GM21717 (cell line): Measurements from ENCODE around the gene EPB41L5.
A peak's percentile ranks its signal among the peaks of the same experiment; 100 is the strongest.
"Not testable (repeated sequence)": the region's sequence is repeated elsewhere in the genome, so short reads cannot be mapped to it uniquely, and the experiment has no call there.

Experiments
- ATAC-seq: cut with Tn5 transposase; IDR thresholded peaks from one replicate; pipeline ENCODE4 v1.9.1; 2021; ENCODE audit warnings: mild to moderate bottlenecking, moderate library complexity; ENCODE audit not compliant: unreplicated experiment

The EPB41L5 gene

DNA sequence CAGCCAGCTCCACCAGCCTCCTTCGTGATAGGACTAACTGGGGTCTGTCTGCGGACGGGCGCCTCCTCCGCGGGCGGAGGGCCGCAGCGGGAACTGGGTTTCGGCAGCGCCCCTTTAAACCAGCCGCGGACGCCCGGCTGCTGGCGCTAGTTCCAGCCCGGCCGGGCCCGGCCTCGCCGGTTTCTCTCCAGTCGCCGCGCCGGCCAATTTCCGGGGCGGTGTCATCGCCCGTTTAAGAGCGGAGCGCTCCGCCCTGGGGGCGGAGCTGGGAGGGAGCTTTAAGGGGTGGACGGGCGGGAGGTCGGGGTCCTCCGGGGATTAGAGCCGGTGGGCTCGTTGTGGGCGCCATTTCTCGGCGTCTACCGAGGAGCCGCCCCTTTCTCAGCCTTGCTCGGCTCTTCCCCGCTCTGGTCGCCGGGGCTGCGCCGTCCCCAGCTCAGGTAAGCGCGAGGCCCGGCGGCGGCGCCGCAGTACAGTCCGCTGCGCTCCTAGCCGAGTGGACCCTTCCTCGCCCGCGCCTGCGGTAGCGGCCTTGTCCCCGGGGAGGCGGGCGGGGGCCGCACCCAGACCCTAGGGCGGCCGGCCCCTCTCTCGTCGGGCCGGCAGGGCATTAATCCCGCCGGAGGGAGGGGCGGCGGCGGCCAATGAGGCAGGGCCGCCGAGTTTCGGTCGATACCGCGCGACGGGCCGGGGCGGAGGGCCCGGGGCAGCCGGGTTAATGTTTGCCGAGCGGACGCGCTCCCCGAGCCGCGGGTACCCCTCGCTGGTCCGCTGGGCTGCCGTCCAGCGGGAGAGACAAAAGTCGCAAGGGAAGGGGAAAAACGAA lies at the start of gene EPB41L5:
Gene EPB41L5, plus strand, starts transcription at position 307 of the 826 bp plus-strand sequence. CDS start 6,008 bp downstream, outside the sequence.
- peak; percentile 96 for ATAC-seq

DNA sequence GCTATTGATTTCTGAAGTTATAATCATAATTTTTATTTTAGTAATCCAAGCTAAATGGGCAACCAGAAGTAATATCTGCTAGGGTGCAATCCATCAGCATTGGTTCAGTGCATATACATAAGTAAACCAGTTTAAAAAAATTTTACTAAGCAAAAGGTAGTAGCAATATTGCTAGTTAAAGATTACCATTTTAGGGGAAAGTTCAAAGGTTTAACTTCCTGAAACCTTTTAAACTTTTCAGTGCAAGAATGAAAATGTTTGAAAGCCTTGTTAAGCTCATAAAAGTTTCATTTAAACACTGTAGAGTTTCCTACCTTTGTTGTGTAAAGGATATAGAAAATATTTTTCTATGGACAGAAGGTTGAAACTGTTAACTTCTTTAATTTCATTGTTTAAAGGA lies 31.0 kb upstream of the EPB41L5 start:
- no peak for ATAC-seq

DNA sequence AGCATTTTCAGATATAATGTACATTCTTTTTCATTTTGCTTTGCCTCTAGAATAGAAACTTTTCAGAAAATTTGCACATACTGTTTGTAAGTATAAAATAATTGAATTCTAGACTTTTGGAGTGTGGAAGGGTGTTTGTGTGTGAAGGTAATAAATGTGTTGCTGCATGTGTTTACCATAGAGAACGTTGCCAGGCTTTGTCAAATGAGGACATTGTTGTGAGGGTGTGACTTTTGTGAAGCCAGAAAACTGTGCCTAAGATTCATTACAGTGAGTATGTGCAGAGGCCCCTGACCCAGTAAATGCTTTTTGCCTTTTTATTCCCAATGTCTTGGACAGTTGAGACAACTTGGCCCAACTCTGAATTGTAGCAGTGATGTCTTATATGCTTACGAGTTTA lies 30.4 kb upstream of the EPB41L5 start:
- no peak for ATAC-seq

GRCh38 chr2:119983108-119983507 lies 29.8 kb upstream of the EPB41L5 start:
- no peak for ATAC-seq

DNA sequence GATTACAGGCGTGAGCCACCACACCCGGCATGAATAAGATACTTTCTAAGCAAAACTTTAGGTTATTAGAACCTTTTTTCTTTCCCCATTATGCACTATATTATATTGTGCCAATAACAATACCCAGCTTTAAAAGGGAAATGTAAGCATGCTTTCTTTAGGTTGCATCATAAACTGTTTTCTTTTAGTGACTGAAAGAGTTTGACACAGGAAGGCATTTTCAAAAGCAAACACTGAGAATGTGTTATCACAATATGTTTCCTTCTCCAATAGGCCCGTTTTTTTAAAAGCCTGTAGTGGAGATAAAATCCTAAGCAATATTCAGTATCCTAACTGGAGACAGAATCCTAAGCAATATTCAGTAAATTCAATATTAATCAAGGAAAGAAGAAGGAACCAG lies 16.7 kb upstream of the EPB41L5 start:
- ATAC-seq, result no peak

- ATAC-seq, result not testable (repeated sequence)
These were observed 15.7 kb upstream of the EPB41L5 start for GRCh38 chr2:119996896-119997891.

DNA sequence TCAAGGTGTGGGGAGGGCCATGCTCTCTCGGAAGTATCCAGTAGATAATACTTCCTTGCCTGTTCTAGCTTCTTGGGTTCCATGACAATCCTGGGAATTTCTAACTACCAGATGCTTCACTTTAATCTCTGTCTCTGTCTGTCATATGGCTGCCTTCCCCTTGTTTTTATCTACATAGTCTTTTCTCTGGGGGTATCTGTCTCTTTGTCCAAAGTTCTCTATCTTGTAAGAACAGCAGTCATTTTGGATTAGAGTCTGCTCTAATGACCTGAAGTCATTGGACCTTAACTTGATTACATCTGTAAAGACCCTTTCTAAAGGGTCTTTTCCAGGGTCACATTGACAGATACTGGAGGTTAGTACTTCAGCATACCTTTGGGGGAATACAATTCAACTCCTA lies 11.4 kb upstream of the EPB41L5 start:
- ATAC-seq, result no peak

DNA sequence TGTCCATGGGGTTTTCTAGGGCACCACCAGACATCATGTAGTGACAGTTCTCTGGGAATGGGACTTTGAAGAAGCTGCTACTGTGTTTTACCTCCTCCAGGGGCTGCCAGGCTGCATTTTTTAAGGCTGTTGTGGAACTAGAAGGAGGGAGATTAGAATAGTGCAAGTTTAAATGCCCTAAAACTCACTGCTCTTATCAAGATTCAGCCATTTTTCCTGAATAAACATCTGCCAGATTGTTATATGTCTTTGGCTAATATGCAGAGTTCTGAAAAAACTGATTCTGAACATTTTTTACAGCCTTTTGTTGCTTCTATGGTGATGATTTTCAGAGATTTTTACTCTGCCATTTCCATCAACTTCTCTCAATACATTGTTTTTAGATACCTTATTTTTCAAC lies 8.6 kb upstream of the EPB41L5 start:
- ATAC-seq, result no peak

GRCh38 chr2:120005834-120006521 lies 6.9 kb upstream of the EPB41L5 start:
- peak; percentile 75 for ATAC-seq

DNA sequence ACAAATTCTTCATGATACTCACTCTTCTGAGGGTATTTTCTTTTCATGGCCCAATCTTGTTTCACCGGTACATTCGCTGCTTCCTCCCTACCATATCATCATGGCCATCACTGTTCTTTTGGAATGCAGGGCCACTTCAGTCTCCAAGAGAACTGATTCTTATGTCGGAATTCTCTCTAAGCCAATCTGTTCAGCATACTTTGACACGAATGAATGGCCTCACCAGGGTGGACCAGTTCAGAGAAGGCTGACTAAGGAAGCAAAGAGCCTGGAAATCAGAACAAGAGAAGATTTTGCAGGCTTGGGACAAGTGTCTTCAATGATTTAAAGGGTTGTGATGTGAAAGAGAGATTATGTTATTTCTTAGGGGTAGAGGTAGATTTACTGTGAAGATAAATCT lies 5.0 kb upstream of the EPB41L5 start:
- ATAC-seq, result no peak

- no peak for ATAC-seq
These were observed 514 bp upstream of the EPB41L5 start for GRCh38 chr2:120012363-120012762.

DNA sequence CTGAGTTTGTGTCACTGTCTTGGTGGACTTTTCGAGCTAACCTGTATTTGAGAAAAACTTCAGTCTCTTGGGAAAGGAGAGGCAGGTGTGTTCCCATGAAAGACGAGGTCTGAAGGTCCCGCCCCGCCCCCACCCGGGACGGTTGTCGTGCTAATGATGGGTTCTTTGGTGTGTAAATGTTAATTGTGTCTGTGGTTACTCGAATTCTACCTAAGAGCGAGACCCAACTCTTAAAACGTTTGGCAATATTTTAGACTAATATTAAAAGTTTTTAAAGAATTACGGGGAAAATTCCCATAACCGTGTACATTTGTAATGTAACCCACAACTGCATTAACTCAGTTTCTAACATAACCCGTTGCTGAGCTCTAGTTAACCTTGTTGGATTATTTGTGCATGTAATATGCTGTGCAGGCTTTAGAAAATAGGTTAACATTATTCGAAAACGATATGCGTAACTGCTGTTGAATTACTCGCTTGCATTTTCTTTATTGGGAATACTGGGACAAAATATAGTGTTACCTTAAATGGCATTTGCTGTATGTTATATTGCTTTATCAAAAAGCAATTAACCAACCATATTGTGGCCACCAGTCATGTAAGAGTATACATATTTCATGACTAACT lies 833 bp downstream of the EPB41L5 start:
- no peak for ATAC-seq

DNA sequence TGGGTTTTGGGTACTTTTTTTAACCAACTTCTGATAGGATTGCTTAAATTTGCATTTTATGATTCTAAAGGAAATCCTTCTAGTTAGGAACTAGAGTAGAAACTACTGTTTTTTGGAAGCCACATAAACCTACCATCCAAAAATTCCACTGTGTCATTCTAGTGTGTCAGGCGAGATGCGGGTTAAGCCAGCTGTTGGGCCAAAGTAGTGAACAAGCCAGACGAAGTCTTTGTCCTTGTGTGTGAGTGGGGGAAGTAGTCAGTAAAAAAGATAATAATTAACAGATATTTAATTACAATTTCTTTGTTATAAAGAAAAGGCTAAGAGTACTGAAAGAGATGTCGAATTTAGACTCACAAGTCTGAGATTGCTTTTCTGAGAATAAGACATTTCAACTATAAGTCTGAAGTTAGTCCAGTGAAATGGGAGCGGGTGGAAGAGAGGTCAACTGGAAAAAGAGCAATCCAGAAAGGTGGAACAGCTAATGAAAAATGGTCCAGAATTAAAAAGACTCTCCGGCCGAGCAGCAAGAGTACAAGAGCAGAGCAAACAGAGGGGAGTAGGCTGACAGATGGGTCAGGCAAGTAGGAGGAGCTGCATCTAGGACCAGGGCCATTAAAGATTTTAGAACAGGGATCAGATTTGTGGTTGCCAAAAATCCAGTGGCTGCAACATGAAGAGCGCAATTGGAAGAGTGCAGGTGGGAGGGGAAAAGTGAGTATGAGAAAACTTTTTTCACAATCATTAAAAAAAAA lies 1.5 kb downstream of the EPB41L5 start:
- no peak for ATAC-seq

DNA sequence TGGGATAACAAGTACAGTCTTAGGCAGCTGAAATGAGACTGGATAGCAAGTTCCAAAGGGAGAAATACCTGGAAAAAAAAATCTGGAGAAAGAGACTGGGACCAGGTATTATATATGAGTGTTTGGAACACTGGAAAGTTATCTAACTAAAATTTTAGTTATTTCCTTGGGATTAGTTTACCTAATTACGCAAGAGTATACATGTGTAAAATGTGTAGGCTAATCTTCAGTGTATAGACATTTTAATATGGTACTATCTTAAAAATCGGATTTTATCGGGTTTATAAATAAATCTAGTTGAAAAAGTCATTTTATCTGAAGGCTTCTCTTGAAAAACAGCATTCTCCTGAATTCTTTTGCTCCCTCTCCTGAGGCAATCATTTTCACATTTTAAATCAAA lies 3.9 kb downstream of the EPB41L5 start:
- ATAC-seq, result no peak

DNA sequence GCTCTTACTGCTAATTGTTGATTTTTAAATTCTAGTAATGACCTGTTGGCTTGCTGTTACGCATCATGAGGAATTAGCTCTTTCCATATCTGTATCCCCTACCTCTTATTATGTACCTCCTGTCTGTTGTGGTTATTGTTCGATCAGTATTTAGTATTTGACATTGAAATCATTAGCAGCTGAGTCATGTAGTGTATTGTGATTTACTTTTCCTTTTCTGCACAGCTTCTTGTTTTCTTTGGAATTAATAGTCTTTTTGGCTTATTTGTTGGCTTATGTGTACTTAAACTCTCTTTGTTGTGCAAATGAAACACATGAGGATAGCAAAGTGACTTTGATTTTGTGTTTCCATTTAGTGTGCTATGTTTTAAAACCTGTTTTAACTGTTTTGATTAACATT lies 4.3 kb downstream of the EPB41L5 start:
- no peak for ATAC-seq

GRCh38 chr2:120018549-120018948 lies 5.7 kb downstream of the EPB41L5 start:
- ATAC-seq, result no peak

DNA sequence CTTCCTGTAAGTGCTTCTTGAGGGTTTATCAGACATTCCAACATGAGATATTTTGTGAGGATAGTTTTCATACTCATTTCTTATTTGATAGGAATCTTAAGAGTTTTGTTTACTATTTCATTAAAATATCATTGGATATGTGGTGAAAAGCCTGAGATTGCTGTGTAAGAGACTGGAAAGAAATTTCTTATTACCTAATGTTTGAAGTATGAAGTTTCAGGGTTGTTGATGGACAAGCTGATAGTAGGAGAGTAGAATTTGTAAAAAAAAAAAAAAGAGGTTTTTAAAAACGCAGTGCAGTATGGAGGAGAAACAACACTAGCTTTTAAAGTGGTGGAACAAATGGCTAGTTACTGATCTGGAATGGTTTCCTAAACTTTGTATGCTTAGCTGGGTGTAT lies 7.7 kb downstream of the EPB41L5 start:
- ATAC-seq, result no peak

DNA sequence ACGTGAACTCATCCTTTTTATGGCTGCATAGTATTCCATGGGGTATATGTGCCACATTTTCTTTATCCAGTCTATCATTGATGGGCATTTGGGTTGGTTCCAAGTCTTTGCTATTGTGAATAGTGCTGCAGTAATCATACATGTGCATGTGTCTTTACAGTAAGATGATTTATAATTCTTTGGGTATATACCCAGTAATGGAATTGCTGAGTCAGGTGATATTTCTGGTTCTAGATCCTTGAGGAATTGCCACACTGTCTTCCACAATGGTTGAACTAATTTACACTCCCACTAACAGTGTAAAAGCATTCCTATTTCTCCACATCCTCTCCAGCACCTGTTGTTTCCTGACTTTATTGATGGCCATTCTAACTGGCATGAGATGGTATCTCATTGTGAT lies 9.6 kb downstream of the EPB41L5 start:
- ATAC-seq, result not testable (repeated sequence)

GRCh38 chr2:120026890-120027289 lies 14.0 kb downstream of the EPB41L5 start:
- no peak for ATAC-seq

- no peak for ATAC-seq
These were observed 15.9 kb downstream of the EPB41L5 start for GRCh38 chr2:120028795-120029194.
